Mesenchymal stem cell (in vitro differentiated cells and primary cell): ENCODE results near the gene ATP13A3.

Experiments
- DNase-seq: peaks from one replicate; pipeline ENCODE4 v3.0.0-alpha.2; 2013
- H2AFZ ChIP-seq: one replicate; pipeline ENCODE4 v1.6.1; 2013; ENCODE audit warnings: low read depth, mild to moderate bottlenecking, control low read depth, inconsistent platforms, low read length, moderate library complexity
- H2AK5ac ChIP-seq: 2 replicates; pipeline ENCODE4 v1.6.1; 2013; ENCODE audit warnings: low read length, moderate library complexity, mild to moderate bottlenecking, inconsistent platforms; ENCODE audit not compliant: severe bottlenecking
- H2BK120ac ChIP-seq: one replicate; pipeline ENCODE4 v1.6.1; 2013; ENCODE audit warnings: low read depth, mild to moderate bottlenecking, inconsistent platforms, low read length, moderate library complexity
- H2BK12ac ChIP-seq, 2 experiments: one replicate each; pipeline ENCODE4 v1.6.1; 2013; ENCODE audit warnings: inconsistent platforms in 2 of 2, low read length in 2 of 2, mild to moderate bottlenecking in 2 of 2, moderate library complexity in 2 of 2, control low read depth in 1 of 2
- H2BK15ac ChIP-seq: one replicate; pipeline ENCODE4 v1.6.1; 2013; ENCODE audit warnings: mild to moderate bottlenecking, low read depth, inconsistent platforms; ENCODE audit not compliant: poor library complexity, severe bottlenecking
- H2BK5ac ChIP-seq: 2 replicates; pipeline ENCODE4 v1.6.1; 2013; ENCODE audit warnings: low read depth, mild to moderate bottlenecking, low read length, control low read depth, inconsistent platforms; ENCODE audit not compliant: poor library complexity, severe bottlenecking
- H3K14ac ChIP-seq, 2 experiments: one replicate each; pipeline ENCODE4 v1.6.1; 2013; ENCODE audit warnings: inconsistent platforms in 2 of 2, low read length in 2 of 2, control low read depth in 1 of 2, mild to moderate bottlenecking in 1 of 2, moderate library complexity in 1 of 2
- H3K18ac ChIP-seq, 2 experiments: one replicate each; pipeline ENCODE4 v1.6.1; 2013; ENCODE audit warnings: inconsistent platforms in 2 of 2, low read length in 2 of 2, control low read depth in 1 of 2, low read depth in 1 of 2, mild to moderate bottlenecking in 1 of 2
- H3K23ac ChIP-seq, 2 experiments: one replicate each; pipeline ENCODE4 v1.6.1; 2013; ENCODE audit warnings: inconsistent platforms in 2 of 2, low read length in 2 of 2, mild to moderate bottlenecking in 2 of 2, moderate library complexity in 2 of 2, control low read depth in 1 of 2
- H3K27ac ChIP-seq: 2 replicates; pipeline ENCODE4 v1.5.1; 2013; ENCODE audit warnings: mild to moderate bottlenecking, moderate library complexity, low read length, control low read depth, inconsistent platforms; ENCODE audit not compliant: poor library complexity, severe bottlenecking
- H3K27me3 ChIP-seq, 2 experiments: 2 replicates each; pipeline versions ENCODE4 v1.6.1 to v1.7.0; 2013; ENCODE audit warnings: low read length in 2 of 2, mild to moderate bottlenecking in 2 of 2, moderate library complexity in 2 of 2, control low read depth in 1 of 2, inconsistent platforms in 1 of 2; ENCODE audit not compliant: control insufficient read depth in 1 of 2, insufficient read depth in 1 of 2
- H3K36me3 ChIP-seq, 2 experiments: 2 replicates each; pipeline versions ENCODE4 v1.6.1 to v1.7.0; 2013; ENCODE audit warnings: low read length in 2 of 2, control low read depth in 1 of 2, inconsistent platforms in 1 of 2, low read depth in 1 of 2, mild to moderate bottlenecking in 1 of 2; ENCODE audit not compliant: insufficient read depth in 2 of 2, control insufficient read depth in 1 of 2
- H3K4ac ChIP-seq, 2 experiments: one replicate each; pipeline ENCODE4 v1.6.1; 2013; ENCODE audit warnings: inconsistent platforms in 2 of 2, low read length in 2 of 2, mild to moderate bottlenecking in 2 of 2, moderate library complexity in 2 of 2, control low read depth in 1 of 2, low read depth in 1 of 2
- H3K4me1 ChIP-seq: 2 replicates; pipeline ENCODE4 v1.6.1; 2013; ENCODE audit warnings: low read depth, low read length, control low read depth; ENCODE audit not compliant: control insufficient read depth, insufficient read depth
- H3K4me2 ChIP-seq: 2 replicates; pipeline ENCODE4 v1.6.1; 2013; ENCODE audit warnings: low read length, mild to moderate bottlenecking, inconsistent platforms; ENCODE audit not compliant: poor library complexity, severe bottlenecking
- H3K4me3 ChIP-seq, 2 experiments: 2 replicates each; pipeline versions ENCODE4 v1.5.1 to v1.7.0; 2013; ENCODE audit warnings: low read length in 2 of 2, mild to moderate bottlenecking in 2 of 2, control low read depth in 1 of 2, low read depth in 1 of 2; ENCODE audit not compliant: insufficient read depth in 1 of 2
- H3K79me1 ChIP-seq: replicated peaks from 2 replicates; pipeline ENCODE4 v1.6.1; 2013; ENCODE audit warnings: mild to moderate bottlenecking, control low read depth, low read length, inconsistent platforms; ENCODE audit not compliant: poor library complexity, severe bottlenecking
- H3K9ac ChIP-seq: 2 replicates; pipeline ENCODE4 v1.7.0; 2013; ENCODE audit warnings: mild to moderate bottlenecking, low read length, moderate library complexity
- H3K9me3 ChIP-seq: 2 replicates; pipeline ENCODE4 v1.7.0; 2013; ENCODE audit warnings: mild to moderate bottlenecking, low read length; ENCODE audit not compliant: control insufficient read depth
- H4K8ac ChIP-seq: one replicate; pipeline ENCODE4 v1.6.1; 2013; ENCODE audit warnings: inconsistent platforms, mild to moderate bottlenecking, low read length, moderate library complexity
- H4K91ac ChIP-seq: one replicate; pipeline ENCODE4 v1.6.1; 2013; ENCODE audit warnings: mild to moderate bottlenecking, low read length, inconsistent platforms
- WGBS: methylation state at CpG from one replicate; pipeline ENCODE4 v1.1.7; 2013; ENCODE audit warnings: mixed read lengths; 5-methylcytosine and 5-hydroxymethylcytosine counted together

ATP13A3 gene

GRCh38 chr3:194397757-194398312, 89.0 kb downstream of the ATP13A3 start:
- H3K14ac ChIP-seq = no peak overlapping the region
- no peak overlapping the region for H2BK15ac ChIP-seq
- H3K4ac ChIP-seq = no peak overlapping the region
- H3K18ac ChIP-seq = no peak overlapping the region
- no peak overlapping the region for H4K8ac ChIP-seq
- WGBS = 75% methylated on average over 38 of the region's 38 CpGs
- peaks cover 19 to 49% of the 10 kb centered on the region in 2 experiments for H3K27me3 ChIP-seq
- peak overlapping the region in 1 of 2 experiments; percentile 45 for H3K4me3 ChIP-seq
- DNase-seq = no peak
- no peak overlapping the region for H2AFZ ChIP-seq
- no peak overlapping the region for H3K23ac ChIP-seq
- H3K27ac ChIP-seq = no peak overlapping the region
- no peak overlapping the region for H3K9ac ChIP-seq
- H2BK5ac ChIP-seq = no peak overlapping the region
- no peak overlapping the region for H2BK120ac ChIP-seq
- peaks cover 6 to 16% of the 10 kb centered on the region in 2 experiments for H3K36me3 ChIP-seq
- H3K4me2 ChIP-seq = no peak overlapping the region
- H3K79me1 ChIP-seq = no peaks in the 10 kb centered on the region
- H2AK5ac ChIP-seq = no peak overlapping the region
- H3K9me3 ChIP-seq = no peaks in the 10 kb centered on the region
- H4K91ac ChIP-seq = no peak overlapping the region
- peaks cover 12% of the 10 kb centered on the region for H3K4me1 ChIP-seq
- H2BK12ac ChIP-seq = no peak overlapping the region

GRCh38 chr3:194396859-194397756, 89.7 kb downstream of the ATP13A3 start:
- Histone ChIP-seq H3K4me3 (no peak overlapping the region), H3K79me1 (no peaks in the 10 kb centered on the region), H3K9me3 (no peaks in the 10 kb centered on the region), H3K36me3 (peaks cover 6 to 9% of the 10 kb centered on the region in 2 experiments), H3K4me1 (peaks cover 12% of the 10 kb centered on the region), H4K8ac (peak overlapping the region; percentile 83), H4K91ac (peak overlapping the region; percentile 81), H3K4me2 (no peak overlapping the region), H3K14ac (peak overlapping the region in 1 of 2 experiments; percentile 81), H3K9ac (no peak overlapping the region), H2BK15ac (no peak overlapping the region), H3K27me3 (peaks cover 19 to 55% of the 10 kb centered on the region in 2 experiments), H3K18ac (peak overlapping the region; percentile 73 to 94), H2BK12ac (peak overlapping the region; percentile 49 to 83), H2AK5ac (no peak overlapping the region), H2BK5ac (no peak overlapping the region), H2AFZ (peak overlapping the region; percentile 81), H3K23ac (peak overlapping the region in 1 of 2 experiments; percentile 68), H3K4ac (peak overlapping the region; percentile 69 to 73), H3K27ac (no peak overlapping the region), H2BK120ac (no peak overlapping the region)
- 30% methylated on average over 73 of the region's 73 CpGs for WGBS
- DNase-seq = peak; percentile 49

- Histone ChIP-seq H3K23ac (no peak overlapping the region), H2BK15ac (no peak overlapping the region), H2BK5ac (no peak overlapping the region), H4K8ac (no peak overlapping the region), H3K79me1 (no peaks in the 10 kb centered on the region), H2AFZ (no peak overlapping the region), H3K9ac (no peak overlapping the region), H3K27ac (no peak overlapping the region), H3K4ac (peak overlapping the region; percentile 21 to 69), H3K4me2 (peak overlapping the region; percentile 16), H2BK120ac (no peak overlapping the region), H3K18ac (peak overlapping the region; percentile 73 to 94), H2BK12ac (no peak overlapping the region), H3K36me3 (peaks cover 4 to 6% of the 10 kb centered on the region in 2 experiments), H2AK5ac (no peak overlapping the region), H3K14ac (no peak overlapping the region), H3K4me1 (peaks cover 12% of the 10 kb centered on the region), H3K9me3 (no peaks in the 10 kb centered on the region), H4K91ac (no peak overlapping the region), H3K27me3 (peaks cover 19 to 55% of the 10 kb centered on the region in 2 experiments), H3K4me3 (peak overlapping the region in 1 of 2 experiments; percentile 50)
- 26% methylated on average over 13 of the region's 13 CpGs for WGBS
- DNase-seq = no peak
These were observed 90.3 kb downstream of the ATP13A3 start for GRCh38 chr3:194396539-194396858.
